Vagina (tissue), 2 donors: ENCODE measurements around the gene C1orf87. TPM values are rescaled to one million over a fixed set of nuclear protein-coding genes. Genes with fewer than 3 reads are reported as not detected.

Experiments used
- DNase-seq, 2 donors: peaks; one replicate each; pipeline ENCODE4 v3.0.0-alpha.2; 2017; ENCODE audit errors: extremely low spot score in 2 of 2
- H3K27ac ChIP-seq: fragments of 200-600 bp; sonication (generic); one replicate; pipeline ENCODE4 v1.5.1; 2019
- H3K27me3 ChIP-seq: fragments of 200-600 bp; sonication (generic); one replicate; pipeline ENCODE4 v1.5.1; 2019
- H3K36me3 ChIP-seq, 2 donors: fragments of 200-600 bp; sonication (generic); one replicate each; pipeline ENCODE4 v1.5.1; 2017 to 2019
- H3K4me1 ChIP-seq: fragments of 200-600 bp; sonication (generic); one replicate; pipeline ENCODE4 v1.5.1; 2019
- H3K4me3 ChIP-seq, 2 donors: fragments of 200-600 bp; sonication (generic); 1 replicate in 1 of 2; 2 replicates in 1 of 2; pipeline ENCODE4 v1.5.1; 2016 to 2019
- H3K9me3 ChIP-seq: fragments of 200-600 bp; sonication (generic); one replicate; pipeline ENCODE4 v1.5.1; 2019
- CTCF ChIP-seq, 3 experiments: fragments of 450-650 bp in 2 of 3; fragments of 200-600 bp in 1 of 3; sonication (generic) in 1 of 3; IDR thresholded peaks; one replicate each; pipeline ENCODE4 v1.5.1; 2017 to 2019; ENCODE audit warnings: antibody characterized with exemption in 3 of 3, mild to moderate bottlenecking in 2 of 3, moderate library complexity in 2 of 3
- POLR2A ChIP-seq, 2 donors: fragments of 450-650 bp; IDR thresholded peaks; one replicate each; pipeline ENCODE4 v1.6.1; 2017; ENCODE audit warnings: antibody characterized with exemption in 2 of 2, mild to moderate bottlenecking in 2 of 2, moderate library complexity in 2 of 2
- POLR2AphosphoS5 ChIP-seq, 2 donors: sonication (generic); formaldehyde crosslinking; IDR thresholded peaks; one replicate each; pipeline ENCODE4 v1.9.0; 2017; ENCODE audit warnings: antibody characterized with exemption in 2 of 2, mild to moderate bottlenecking in 2 of 2, low read depth in 1 of 2; ENCODE audit not compliant: insufficient read depth in 1 of 2
- intact Hi-C: fragments of 100-400 bp; cut with DNase I; formaldehyde crosslinking; loops from one replicate; pipeline ENCODE4 v1.15.1; 2023
- total RNA-seq: library from RNA; depleted of rRNA; stranded (reverse); fragments of >200 nt; gene quantifications from one replicate; pipeline ENCODE4 v1.2.3, GENCODE V29; 2016

The C1orf87 gene
- total RNA-seq, 1 donor from 2014 or later = not detected

GRCh38 chr1:59967141-59967697 lies 106.4 kb downstream of the C1orf87 start:
- Histone ChIP-seq H3K27ac (no peak overlapping the region), H3K27me3 (no peaks in the 10 kb centered on the region)

GRCh38 chr1:59952065-59952464 lies 121.5 kb downstream of the C1orf87 start:
- intact Hi-C loops = no loop called here
- no peak for TF ChIP-seq CTCF (IDR thresholded peaks at IDR 0.05)
- TF ChIP-seq POLR2A (IDR thresholded peaks at IDR 0.05) = no peak
- no peaks in the 10 kb centered on the region for H3K27me3 ChIP-seq
- no peaks in the 10 kb centered on the region for H3K9me3 ChIP-seq
- H3K4me3 ChIP-seq = no peak overlapping the region
- no peak overlapping the region for H3K27ac ChIP-seq
- DNase-seq = no peak
- H3K4me1 ChIP-seq = no peaks in the 10 kb centered on the region
- no peaks in the 10 kb centered on the region for H3K36me3 ChIP-seq

More at GRCh38 chr1:59967141-59967697, 106.4 kb downstream of the C1orf87 start:
- TF ChIP-seq POLR2AphosphoS5 (IDR thresholded peaks at IDR 0.05; ENCODE audit: insufficient read depth in 1 of 2, low read depth in 1 of 2) = no peak
- no peak for TF ChIP-seq POLR2A (IDR thresholded peaks at IDR 0.05)
- no peak for TF ChIP-seq CTCF (IDR thresholded peaks at IDR 0.05)
- Histone ChIP-seq H3K36me3 (no peaks in the 10 kb centered on the region), H3K4me3 (no peak overlapping the region), H3K4me1 (peaks cover 4% of the 10 kb centered on the region), H3K9me3 (no peaks in the 10 kb centered on the region)
- DNase-seq = no peak
- intact Hi-C loops = no loop called here

GRCh38 chr1:59949648-59950047 lies 123.9 kb downstream of the C1orf87 start:
- DNase-seq = no peak
- H3K27me3 ChIP-seq = no peaks in the 10 kb centered on the region
- TF ChIP-seq POLR2A (IDR thresholded peaks at IDR 0.05) (no peak), POLR2AphosphoS5 (IDR thresholded peaks at IDR 0.05; ENCODE audit: insufficient read depth in 1 of 2, low read depth in 1 of 2) (no peak), CTCF (IDR thresholded peaks at IDR 0.05) (no peak)
- no peak overlapping the region for H3K27ac ChIP-seq
- intact Hi-C loops = no loop called here
- H3K9me3 ChIP-seq = no peaks in the 10 kb centered on the region
- no peaks in the 10 kb centered on the region for H3K4me1 ChIP-seq
- H3K4me3 ChIP-seq = no peak overlapping the region
- H3K36me3 ChIP-seq = no peaks in the 10 kb centered on the region

- H3K27ac ChIP-seq = no peak overlapping the region
- TF ChIP-seq POLR2A (IDR thresholded peaks at IDR 0.05) (no peak), POLR2AphosphoS5 (IDR thresholded peaks at IDR 0.05; ENCODE audit: insufficient read depth in 1 of 2, low read depth in 1 of 2) (no peak), CTCF (IDR thresholded peaks at IDR 0.05) (no peak)
- no peak overlapping the region for H3K4me3 ChIP-seq
- intact Hi-C loops = no loop called here
- H3K9me3 ChIP-seq = no peaks in the 10 kb centered on the region
- H3K36me3 ChIP-seq = no peaks in the 10 kb centered on the region
- no peaks in the 10 kb centered on the region for H3K4me1 ChIP-seq
- no peak for DNase-seq
- no peaks in the 10 kb centered on the region for H3K27me3 ChIP-seq
Measured at GRCh38 chr1:59948990-59949389, 124.6 kb downstream of the C1orf87 start.

GRCh38 chr1:59947047-59947938 lies 126.3 kb downstream of the C1orf87 start:
- no peak for DNase-seq
- intact Hi-C loops = no loop called here

More at GRCh38 chr1:59947047-59947938, 126.3 kb downstream of the C1orf87 start:
- H3K36me3 ChIP-seq = no peaks in the 10 kb centered on the region
- no peak overlapping the region for H3K4me3 ChIP-seq
- H3K27me3 ChIP-seq = no peaks in the 10 kb centered on the region
- TF ChIP-seq CTCF (IDR thresholded peaks at IDR 0.05) (peak; percentile 56 to 85 (median 80)), POLR2AphosphoS5 (IDR thresholded peaks at IDR 0.05; ENCODE audit: insufficient read depth in 1 of 2, low read depth in 1 of 2) (no peak)
- H3K9me3 ChIP-seq = no peaks in the 10 kb centered on the region
- no peak overlapping the region for H3K27ac ChIP-seq
- H3K4me1 ChIP-seq = no peaks in the 10 kb centered on the region
